HL-60 (cell line): ENCODE measurements around the gene MAPK7.

Source experiments
- DNase-seq, 2 experiments: peaks; one replicate each; pipeline ENCODE4 v3.0.0-alpha.2; 2010 to 2020; ENCODE audit warnings: low read depth in 1 of 2, low spot score in 1 of 2
- H3K27ac ChIP-seq: fragments of 250-450 bp; sonication (Bioruptor Pico); replicated peaks from 2 replicates; pipeline ENCODE4 v1.5.1; 2020; ENCODE audit warnings: mild to moderate bottlenecking, moderate library complexity
- H3K27me3 ChIP-seq: fragments of 250-450 bp; sonication (Bioruptor Pico); 2 replicates; pipeline ENCODE4 v1.5.1; 2021; ENCODE audit warnings: mild to moderate bottlenecking, moderate library complexity; ENCODE audit not compliant: insufficient read depth, poor library complexity, severe bottlenecking
- H3K4me3 ChIP-seq: replicated peaks from 2 replicates; pipeline ENCODE4 v1.5.1; 2011; ENCODE audit warnings: mild to moderate bottlenecking, control low read depth, low read length; ENCODE audit not compliant: insufficient read depth
- CTCF ChIP-seq: IDR thresholded peaks from one replicate; pipeline ENCODE4 v1.5.1; 2011; ENCODE audit warnings: low read length, control low read depth, inconsistent platforms; ENCODE audit not compliant: insufficient read depth
- GABPA ChIP-seq: IDR thresholded peaks from 2 replicates; pipeline ENCODE4 v1.6.1; 2012; ENCODE audit warnings: low read depth
- POLR2AphosphoS5 ChIP-seq: IDR thresholded peaks from 2 replicates; pipeline ENCODE4 v1.6.1; 2012; ENCODE audit warnings: low read depth
- REST ChIP-seq: IDR thresholded peaks from 2 replicates; pipeline ENCODE4 v1.6.1; 2012; ENCODE audit warnings: low read depth; ENCODE audit not compliant: insufficient replicate concordance
- SPI1 ChIP-seq: IDR thresholded peaks from 2 replicates; pipeline ENCODE4 v1.6.1; 2012; ENCODE audit warnings: low read depth, mild to moderate bottlenecking, borderline replicate concordance

The MAPK7 gene

DNA sequence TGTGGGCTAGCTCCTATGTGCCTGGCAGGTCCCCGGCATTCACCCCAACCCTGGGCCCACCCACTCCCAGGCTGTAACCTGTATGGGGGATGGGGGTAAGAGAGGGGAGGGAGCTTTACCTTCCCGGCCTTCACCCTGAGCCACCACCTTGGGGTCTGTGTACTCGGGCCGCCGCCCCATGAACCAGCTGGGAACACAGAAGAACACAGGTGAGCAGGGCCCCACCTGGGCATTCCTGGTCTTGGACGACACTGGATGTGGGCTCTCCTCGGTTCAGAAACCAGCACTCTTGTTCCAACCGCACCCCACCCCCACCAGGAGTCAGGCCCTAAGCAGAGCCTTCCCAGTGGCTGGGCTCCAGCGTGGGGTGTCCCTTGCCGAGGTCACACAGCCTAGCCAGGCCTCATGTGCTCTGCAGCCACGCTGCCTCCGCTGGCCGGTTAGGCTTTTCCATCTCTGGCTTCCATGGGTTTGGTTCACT is 34.6 kb upstream of the MAPK7 start:
- Histone ChIP-seq H3K27ac (no peak overlapping the region), H3K27me3 (no peaks in the 10 kb centered on the region), H3K4me3 (no peak overlapping the region)
- TF ChIP-seq SPI1 (no peak), REST (no peak), CTCF (no peak), POLR2AphosphoS5 (no peak), GABPA (no peak)
- no peak for DNase-seq

DNA sequence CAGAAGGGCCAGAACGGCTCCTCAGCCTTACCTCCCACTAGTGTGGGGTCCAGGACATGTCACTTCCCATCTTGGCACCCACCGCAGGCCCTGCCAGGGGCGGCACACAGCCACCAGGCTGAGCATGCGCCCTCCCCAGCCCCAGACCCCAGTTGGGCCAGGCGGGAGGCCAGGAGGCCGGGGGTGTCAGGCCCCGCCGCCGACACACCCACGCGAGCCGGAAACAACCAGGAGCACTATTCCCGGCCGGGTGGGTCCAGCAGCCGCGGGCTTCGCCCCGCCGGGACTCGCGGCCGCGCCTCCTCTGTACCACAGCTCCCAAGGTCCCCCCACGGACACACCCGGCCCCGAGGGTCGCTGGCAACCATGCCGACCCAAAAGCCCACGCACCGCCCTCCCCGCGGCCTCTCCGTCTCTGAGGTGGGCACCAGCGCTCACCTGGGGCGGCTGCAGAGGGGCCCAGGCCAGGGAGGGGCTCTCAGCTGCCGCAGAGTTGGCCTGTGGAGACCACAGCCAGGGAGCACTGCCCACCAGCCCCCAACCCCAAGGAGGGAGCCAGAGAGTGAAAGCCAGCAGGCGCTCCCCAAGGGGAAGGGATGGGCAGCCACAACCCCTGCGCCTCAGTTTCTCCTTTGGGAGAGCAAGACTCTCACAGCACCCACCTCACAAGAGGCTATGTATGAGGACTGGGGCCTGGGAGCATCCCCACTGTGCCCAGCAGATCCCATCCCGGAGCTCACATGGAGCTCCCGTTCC is 33.8 kb upstream of the MAPK7 start:
- TF ChIP-seq CTCF (no peak), GABPA (no peak), REST (no peak), SPI1 (no peak), POLR2AphosphoS5 (no peak)
- Histone ChIP-seq H3K4me3 (no peak overlapping the region), H3K27me3 (no peaks in the 10 kb centered on the region), H3K27ac (no peak overlapping the region)
- DNase-seq: no peak

DNA sequence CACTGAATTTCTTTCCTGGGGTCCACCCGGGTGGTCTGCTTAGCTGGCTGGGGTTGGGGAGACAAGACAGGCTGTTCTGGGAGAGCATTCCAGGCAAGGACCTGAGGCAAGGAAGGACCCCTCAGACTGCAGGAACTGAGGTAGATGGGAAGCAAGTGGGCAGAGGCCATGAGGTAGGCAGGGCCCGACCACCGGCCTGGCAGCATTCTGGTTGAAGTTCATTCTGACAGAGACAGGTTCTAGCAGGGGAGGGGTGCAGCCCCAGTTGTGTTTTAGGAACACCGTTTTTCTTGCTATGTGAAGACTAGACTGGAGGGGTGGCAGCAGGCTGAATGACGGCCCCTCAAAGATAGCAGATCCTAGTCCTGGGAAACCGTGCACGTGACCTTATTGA is 33.2 kb upstream of the MAPK7 start:
- no peaks in the 10 kb centered on the region for H3K27me3 ChIP-seq
- no peak overlapping the region for H3K27ac ChIP-seq
- no peak for DNase-seq
- TF ChIP-seq CTCF: no peak
- no peak for TF ChIP-seq SPI1
- no peak for TF ChIP-seq GABPA
- no peak for TF ChIP-seq REST
- TF ChIP-seq POLR2AphosphoS5: no peak
- H3K4me3 ChIP-seq: no peak overlapping the region
